GM21737 (cell line): ENCODE data around the gene HNRNPL.
"Not testable (repeated sequence)": the region's sequence is repeated elsewhere in the genome, so short reads cannot be mapped to it uniquely, and the experiment has no call there.

ENCODE experiments used
- ATAC-seq: cut with Tn5 transposase; IDR thresholded peaks from one replicate; pipeline ENCODE4 v1.9.1; 2021; ENCODE audit warnings: mild to moderate bottlenecking, moderate library complexity; ENCODE audit not compliant: unreplicated experiment

The HNRNPL gene

GRCh38 chr19:38803543-38803942 lies 46.2 kb downstream of the HNRNPL start:
- ATAC-seq: no peak

DNA sequence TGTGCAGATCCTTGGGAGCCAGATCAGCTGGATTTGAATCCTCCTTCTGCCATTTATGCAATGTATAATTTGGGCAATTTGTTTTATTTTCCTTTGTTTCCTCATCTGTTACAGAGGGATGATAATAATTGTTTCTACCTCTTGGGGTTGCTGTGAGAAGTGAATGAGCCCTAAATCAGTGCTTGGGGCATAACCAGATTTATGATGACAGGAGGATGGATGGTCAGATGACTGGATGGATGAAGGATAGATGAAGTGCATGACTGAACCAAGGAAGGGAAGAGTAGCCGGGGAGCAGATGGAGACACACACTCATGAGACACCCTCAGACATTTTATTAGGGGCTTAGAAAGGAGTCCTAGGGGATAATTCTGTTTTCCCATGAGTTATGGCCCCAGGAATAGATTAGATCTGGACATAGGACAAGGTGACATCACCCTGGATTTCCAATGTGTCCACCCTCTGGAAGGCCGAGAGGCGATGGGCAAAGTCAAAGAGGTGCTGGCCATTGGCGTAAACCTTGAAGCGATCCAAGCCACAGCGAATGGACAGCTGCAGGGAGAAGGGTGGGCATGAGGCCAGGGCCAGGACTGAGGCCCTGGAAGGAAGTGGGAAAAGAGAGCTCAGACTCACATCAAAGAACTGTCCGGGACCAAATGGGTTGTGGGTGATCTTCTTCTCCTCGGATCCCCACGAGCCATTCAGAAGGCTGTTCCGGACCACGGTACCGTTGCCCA lies 48.3 kb downstream of the HNRNPL start:
- ATAC-seq: no peak

DNA sequence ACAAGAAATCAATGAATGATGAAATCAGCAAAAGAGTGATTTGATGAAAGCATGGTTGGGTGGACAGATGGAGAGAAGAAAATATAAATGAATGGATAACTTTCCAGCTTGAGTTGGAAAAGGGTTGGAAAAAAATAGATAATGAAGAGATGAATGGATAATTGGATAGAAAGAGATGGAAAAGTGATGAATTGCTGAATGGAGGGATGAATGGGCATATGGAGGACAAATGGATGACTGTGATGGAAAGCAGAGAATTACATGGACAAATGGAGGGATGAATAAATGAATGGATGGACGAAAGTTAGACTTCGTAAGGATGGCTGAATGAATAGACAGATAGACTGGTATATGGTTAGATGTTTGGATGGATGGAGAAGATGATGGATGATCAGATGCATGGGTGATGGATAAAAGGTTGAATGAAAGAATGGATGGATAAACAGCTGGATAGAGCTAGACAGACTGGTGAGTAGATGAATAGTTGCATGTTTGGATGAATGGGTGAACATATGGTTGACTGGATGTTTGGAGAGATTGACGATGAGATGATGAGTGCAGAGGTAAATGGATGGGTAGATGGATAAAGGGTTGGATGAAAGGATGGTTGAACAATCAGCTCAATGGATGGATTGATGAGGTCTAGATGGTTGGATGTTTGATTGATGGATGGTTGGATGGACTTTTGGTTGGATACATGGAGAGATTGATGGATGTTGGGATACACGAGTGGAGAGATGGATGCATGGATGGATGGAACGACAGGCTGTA lies 49.0 kb downstream of the HNRNPL start:
- no peak for ATAC-seq

GRCh38 chr19:38799104-38799503 lies 50.7 kb downstream of the HNRNPL start:
- no peak for ATAC-seq

DNA sequence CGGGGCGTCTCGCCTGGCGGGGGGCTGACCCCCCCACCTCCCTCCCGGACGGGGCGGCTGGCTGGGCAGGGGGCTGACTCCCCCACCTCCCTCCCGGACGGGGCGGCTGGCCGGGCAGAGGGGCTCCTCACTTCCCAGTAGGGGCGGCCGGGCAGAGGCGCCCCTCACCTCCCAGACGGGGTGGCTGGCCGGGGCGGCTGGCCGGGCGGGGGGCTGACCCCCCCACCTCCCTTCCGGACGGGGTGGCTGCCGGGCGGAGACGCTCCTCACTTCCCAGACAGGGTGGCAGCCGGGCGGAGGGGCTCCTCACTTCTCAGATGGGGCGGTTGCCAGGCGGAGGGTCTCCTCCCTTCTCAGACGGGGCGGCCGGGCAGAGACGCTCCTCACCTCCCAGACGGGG lies 52.0 kb downstream of the HNRNPL start:
- ATAC-seq: not testable (repeated sequence)

DNA sequence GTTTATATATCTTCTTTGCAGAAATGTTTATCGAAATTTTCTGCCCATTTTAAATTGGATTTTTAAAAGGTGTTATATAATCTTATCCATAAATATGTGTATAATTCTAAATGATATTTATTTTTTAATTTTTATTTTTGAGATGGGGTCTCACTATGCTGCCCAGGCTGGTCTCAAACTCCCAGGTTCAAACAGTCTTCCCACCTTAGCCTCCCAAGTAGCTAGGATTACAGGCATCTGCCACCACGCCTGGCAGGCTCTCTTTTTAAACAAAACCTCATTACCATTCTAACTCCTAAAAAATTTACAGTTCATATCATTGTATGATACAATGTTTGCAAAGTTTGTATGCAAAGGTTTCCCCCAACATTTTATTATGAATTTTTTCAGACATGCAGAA lies 53.6 kb downstream of the HNRNPL start:
- no peak for ATAC-seq

- ATAC-seq: no peak
Measured at GRCh38 chr19:38795549-38795948, 54.2 kb downstream of the HNRNPL start.

- ATAC-seq: no peak
Measured at GRCh38 chr19:38793671-38794070, 56.1 kb downstream of the HNRNPL start.

GRCh38 chr19:38793177-38793576 lies 56.6 kb downstream of the HNRNPL start:
- ATAC-seq: no peak

DNA sequence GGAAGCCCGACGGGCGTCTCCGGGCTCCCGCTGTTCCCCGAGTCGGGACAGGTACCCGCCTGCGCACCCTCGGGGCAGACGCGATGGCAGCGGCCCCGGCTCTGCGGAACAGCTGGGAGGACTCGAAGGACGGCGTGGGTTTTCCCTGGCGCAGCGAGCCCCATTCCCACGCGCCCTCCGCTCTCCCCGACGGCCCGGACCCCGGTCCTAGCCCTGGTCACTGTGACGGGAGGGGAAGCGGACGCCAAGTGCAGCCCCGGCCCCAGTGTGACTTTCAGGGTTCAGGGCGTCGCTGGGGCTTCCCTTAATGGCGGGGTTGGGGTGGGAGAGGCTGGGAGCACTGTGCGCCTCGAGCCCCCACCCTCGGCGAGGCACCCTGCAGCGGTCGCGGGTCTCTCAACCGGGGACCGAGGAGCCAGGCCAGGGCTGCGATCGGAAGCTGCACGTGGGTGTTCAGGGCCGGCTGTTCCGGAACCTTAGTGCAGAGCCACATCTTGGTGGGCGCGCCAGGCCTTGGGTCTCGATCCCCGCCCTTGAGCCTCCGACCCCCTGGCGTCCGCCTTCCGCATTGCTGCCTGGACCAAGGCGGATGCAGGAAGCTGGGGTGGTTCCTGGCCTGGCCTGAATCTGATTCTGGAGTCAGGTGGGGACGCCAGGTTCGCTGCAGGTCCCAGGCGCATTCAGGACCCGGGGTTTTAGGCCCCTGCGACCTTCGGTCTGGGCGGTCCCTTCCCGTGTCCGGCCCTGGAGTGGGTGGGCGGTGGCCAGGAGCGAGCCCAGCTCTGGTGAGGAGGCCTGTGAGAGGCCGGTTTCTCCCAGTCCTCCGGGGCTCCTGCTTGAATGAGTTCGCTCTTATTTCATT lies 57.3 kb downstream of the HNRNPL start:
- no peak for ATAC-seq

DNA sequence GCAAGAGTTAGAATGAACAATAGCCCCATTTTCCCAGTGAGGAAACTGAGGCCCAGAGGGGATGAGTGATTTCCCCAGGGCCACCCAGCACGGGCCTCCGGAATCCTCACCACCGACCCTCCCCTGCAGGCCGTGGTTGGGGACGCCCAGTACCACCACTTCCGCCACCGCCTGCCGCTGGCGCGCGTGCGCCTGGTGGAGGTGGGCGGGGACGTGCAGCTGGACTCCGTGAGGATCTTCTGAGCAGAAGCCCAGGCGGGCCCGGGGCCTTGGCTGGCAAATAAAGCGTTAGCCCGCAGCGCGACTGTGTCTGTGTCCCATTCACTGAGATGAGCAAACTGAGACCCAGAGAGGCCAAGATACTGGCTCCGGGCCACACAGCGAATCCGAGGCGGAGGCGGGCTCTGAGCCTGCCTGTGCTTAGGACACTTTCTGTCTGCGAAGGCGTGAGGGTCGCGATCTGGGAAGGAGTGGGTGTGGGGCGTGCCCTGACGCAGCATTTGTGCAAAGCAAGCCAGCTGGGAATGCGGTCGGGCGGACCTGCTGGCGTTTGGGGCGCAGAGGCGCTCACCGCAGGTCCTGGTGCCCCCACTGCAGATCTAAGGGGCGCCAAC lies 58.2 kb downstream of the HNRNPL start:
- ATAC-seq: peak; percentile 47

- not testable (repeated sequence) for ATAC-seq
Measured at GRCh38 chr19:38790507-38791403, 59.0 kb downstream of the HNRNPL start.

GRCh38 chr19:38788478-38789243 lies 61.1 kb downstream of the HNRNPL start, which contains the start of gene LGALS7B:
Gene LGALS7B (plus strand): TSS chr19:38789200. CDS start chr19:38789227, 27 bp downstream.
- no peak for ATAC-seq

DNA sequence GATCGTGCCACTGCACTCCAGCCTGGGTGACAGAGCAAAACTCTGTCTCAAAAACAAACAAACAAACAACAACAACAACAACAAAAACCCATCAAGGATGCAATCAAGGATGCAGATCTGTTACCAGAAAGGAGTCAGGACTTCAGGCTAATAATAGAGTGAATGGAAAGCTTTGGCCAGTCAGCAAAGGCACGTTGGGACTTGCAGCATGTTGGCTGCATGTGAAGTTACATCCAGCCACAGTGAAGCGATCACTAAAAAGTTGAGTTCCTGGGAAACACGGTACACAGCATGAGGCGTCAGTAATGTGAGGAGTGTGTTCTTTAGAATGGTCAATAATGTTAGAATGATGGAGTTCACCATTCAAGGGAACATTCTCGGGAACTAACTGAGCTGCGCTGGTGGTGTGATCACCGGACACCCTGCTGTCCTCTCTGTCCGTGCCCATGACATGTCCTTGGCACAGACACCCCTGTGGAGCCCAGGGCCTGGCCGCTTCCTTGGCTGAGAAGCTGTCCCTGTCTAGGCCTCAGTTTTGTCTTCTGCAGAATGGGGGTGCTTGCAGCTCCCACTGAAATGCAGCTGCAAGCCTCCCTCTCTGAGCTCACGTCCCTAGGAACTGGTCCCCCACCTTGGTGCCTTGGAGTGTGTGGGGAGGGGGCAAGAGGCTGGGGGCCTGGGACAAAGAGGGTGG lies 63.1 kb downstream of the HNRNPL start:
- ATAC-seq: no peak
